BJ (cell line): ENCODE results near the gene SCN2B. TPM values are rescaled to one million over a fixed set of nuclear protein-coding genes. Genes with fewer than 3 reads are reported as not detected.

ENCODE experiments used
- CTCF ChIA-PET: fragments of 350-600 bp; formaldehyde crosslinking; extraction: SDS; loops from one replicate; lab custom pipeline; 2021; ENCODE audit warnings: antibody characterized with exemption, inconsistent platforms; lab: Yijun Ruan, JAX
- POLR2A ChIA-PET: fragments of 300-600 bp; sonication (Branson Sonifier 250); formaldehyde crosslinking; extraction: SDS; loops from one replicate; lab custom pipeline; 2021; ENCODE audit warnings: antibody characterized with exemption; lab: Charles Lee
- DNase-seq: peaks from one replicate; pipeline ENCODE4 v3.0.0-alpha.2; 2011; ENCODE audit warnings: low read depth
- H3K27me3 ChIP-seq: 2 replicates; pipeline ENCODE4 v1.6.0; 2011; ENCODE audit warnings: low read length; ENCODE audit not compliant: control insufficient read depth, insufficient read depth
- H3K36me3 ChIP-seq: 2 replicates; pipeline ENCODE4 v1.5.1; 2011; ENCODE audit warnings: low read length; ENCODE audit not compliant: control insufficient read depth, insufficient read depth
- H3K4me3 ChIP-seq: 2 replicates; pipeline ENCODE4 v1.5.1; 2011; ENCODE audit warnings: low read depth, mild to moderate bottlenecking, control low read depth, low read length
- CTCF ChIP-seq: IDR thresholded peaks from 2 replicates; pipeline ENCODE4 v1.5.1; 2011; ENCODE audit warnings: low read depth, mild to moderate bottlenecking, control low read depth, inconsistent platforms, low read length, moderate library complexity; ENCODE audit not compliant: insufficient read depth
- polyA plus RNA-seq: library from polyadenylated mRNA; depleted of rRNA; stranded (reverse); fragments of >200 nt; gene quantifications from 2 replicates; pipeline ENCODE4 v1.2.3, GENCODE V29; 2011

Gene SCN2B
- polyA plus RNA-seq, 1 experiment, result not detected

- H3K36me3 ChIP-seq, result no peaks in the 10 kb centered on the region
- CTCF ChIA-PET, result no interaction called here
- no peak for TF ChIP-seq CTCF
- H3K27me3 ChIP-seq, result peaks cover 29% of the 10 kb centered on the region
- H3K4me3 ChIP-seq, result no peak overlapping the region
- POLR2A ChIA-PET, result no interaction called here
- no peak for DNase-seq
Observed at GRCh38 chr11:118161786-118162185, 14.7 kb downstream of the SCN2B start.

GRCh38 chr11:118157186-118157895 is 19.1 kb downstream of the SCN2B start:
- no peak for TF ChIP-seq CTCF
- DNase-seq, result no peak
- Histone ChIP-seq H3K36me3 (no peaks in the 10 kb centered on the region), H3K4me3 (no peak overlapping the region), H3K27me3 (peaks cover 62% of the 10 kb centered on the region)
- POLR2A ChIA-PET, result no interaction called here
- CTCF ChIA-PET, result interaction anchor here (1.5 to 5.7 kb wide), 2 partner anchors 11 to 14 kb away, joined by 4 to 60 read pairs; no protein-coding TSS in a partner anchor

GRCh38 chr11:118156531-118157185 is 19.8 kb downstream of the SCN2B start:
- H3K27me3 ChIP-seq, result peaks cover 64% of the 10 kb centered on the region
- no peak for TF ChIP-seq CTCF
- ChIA-PET CTCF (interaction anchor here (0.7 to 5.7 kb wide), 4 partner anchors 10 to 18 kb away, joined by 3 to 60 read pairs (median 6); no protein-coding TSS in a partner anchor), POLR2A (no interaction called here)
- no peaks in the 10 kb centered on the region for H3K36me3 ChIP-seq
- H3K4me3 ChIP-seq, result no peak overlapping the region
- DNase-seq, result no peak

GRCh38 chr11:118155776-118156530 is 20.5 kb downstream of the SCN2B start:
- peaks cover 69% of the 10 kb centered on the region for H3K27me3 ChIP-seq
- POLR2A ChIA-PET, result no interaction called here
- no peak for TF ChIP-seq CTCF
- CTCF ChIA-PET, result interaction anchor here (0.7 to 5.7 kb wide), 5 partner anchors 9 to 19 kb away, joined by 3 to 60 read pairs (median 4); no protein-coding TSS in a partner anchor
- H3K36me3 ChIP-seq, result no peaks in the 10 kb centered on the region
- no peak overlapping the region for H3K4me3 ChIP-seq
- DNase-seq, result no peak

- no peak for DNase-seq
- Histone ChIP-seq H3K4me3 (no peak overlapping the region), H3K36me3 (no peaks in the 10 kb centered on the region), H3K27me3 (peaks cover 76% of the 10 kb centered on the region)
- no peak for TF ChIP-seq CTCF
- POLR2A ChIA-PET, result no interaction called here
- CTCF ChIA-PET, result interaction anchor here (1.1 to 5.7 kb wide), 2 partner anchors 14 to 16 kb away, joined by 3 to 60 read pairs; no protein-coding TSS in a partner anchor
Observed at GRCh38 chr11:118154641-118155040, 21.8 kb downstream of the SCN2B start.
